GM10847 (cell line): Measurements from ENCODE around the gene DNALI1.

ENCODE experiments used
- POLR2A ChIP-seq: IDR thresholded peaks from 2 replicates; pipeline ENCODE4 v1.6.1; 2011; ENCODE audit not compliant: insufficient read length; ENCODE audit errors: extremely low read depth

Gene DNALI1

DNA sequence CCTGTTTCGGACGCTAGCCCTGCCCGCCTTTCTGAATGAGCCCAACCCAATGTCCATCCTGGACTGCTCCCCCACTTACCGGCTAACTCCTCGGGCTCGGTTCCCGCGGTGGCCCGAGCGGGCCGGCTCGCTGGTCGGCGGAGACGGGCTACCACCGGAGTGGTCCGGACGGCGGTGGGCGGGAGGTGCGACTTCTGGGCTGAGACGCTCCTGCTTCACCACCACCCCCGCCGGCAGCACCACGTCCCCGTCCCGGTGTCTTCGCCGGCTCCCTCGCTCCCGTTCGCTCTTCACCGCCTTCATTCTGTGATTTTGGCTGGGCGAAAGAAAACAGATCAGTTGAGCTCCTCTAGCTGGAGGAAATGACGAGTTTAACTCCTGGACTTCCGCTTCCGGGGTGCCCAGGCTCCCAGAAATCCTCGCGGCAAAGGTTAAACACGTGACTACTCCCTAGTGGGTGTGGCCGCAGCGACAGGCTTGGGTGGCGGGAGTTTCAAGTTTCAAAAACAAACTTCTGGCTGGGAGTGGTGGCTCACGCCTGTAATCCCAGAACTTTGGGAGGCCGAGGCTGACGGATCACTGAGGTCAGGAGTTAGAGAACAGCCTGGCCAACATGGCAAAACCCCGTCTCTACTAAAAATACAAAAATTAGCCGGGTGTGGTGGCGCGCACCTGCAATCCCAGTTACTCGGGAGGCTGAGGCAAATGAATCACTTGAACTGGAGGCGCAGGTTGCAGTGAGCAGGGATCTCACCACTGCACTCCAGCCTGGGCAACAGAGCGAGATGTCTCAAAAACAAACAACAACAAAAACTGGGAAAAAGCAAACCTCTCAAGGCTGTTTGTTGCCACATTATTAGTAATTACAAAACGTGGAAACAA lies 2.6 kb upstream of the DNALI1 start, which contains the start of gene SNIP1:
Gene SNIP1 (minus strand): TSS at position 367 of the 882 bp plus-strand sequence. CDS start 64 bp downstream, at position 303.
- TF ChIP-seq POLR2A = peak; percentile 41

DNA sequence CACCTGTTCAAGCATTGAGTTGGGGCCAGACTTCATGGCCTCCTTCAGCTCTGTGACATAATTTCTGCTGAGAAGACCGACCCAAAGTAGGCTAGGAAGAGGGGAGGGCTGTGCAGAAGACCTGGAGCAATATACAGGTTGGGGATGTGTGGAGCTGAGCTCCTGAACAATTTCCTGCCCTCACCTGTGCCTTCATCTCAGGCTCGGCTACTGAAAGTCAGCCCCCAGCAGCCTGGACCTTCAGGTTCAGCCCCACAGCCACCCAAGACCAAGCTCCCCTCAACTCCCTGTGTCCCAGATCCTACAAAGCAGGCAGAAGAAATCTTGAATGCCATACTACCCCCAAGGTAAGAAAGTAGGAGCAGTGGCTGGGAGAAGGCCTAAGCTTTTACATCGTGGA lies 662 bp downstream of the DNALI1 start:
- TF ChIP-seq POLR2A = no peak

DNA sequence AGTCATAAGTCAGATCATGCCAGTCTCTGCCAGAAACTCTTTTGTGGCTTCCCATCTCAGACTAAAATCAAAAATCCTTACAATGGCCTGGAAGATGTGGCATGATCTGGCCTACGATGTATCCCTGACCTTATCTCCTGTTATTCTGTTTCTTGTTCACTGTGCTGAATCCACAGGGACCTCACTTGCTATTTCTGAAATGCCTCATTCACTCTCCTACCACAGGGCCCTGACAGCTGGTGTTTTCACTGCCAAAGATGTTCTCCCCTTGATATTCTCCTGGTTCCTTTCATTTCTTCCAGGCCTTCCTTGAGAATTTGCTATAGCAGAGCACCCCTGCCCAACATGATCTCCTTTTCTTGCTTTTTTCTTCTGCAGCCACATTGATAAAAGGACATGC lies 1.7 kb downstream of the DNALI1 start:
- no peak for TF ChIP-seq POLR2A

DNA sequence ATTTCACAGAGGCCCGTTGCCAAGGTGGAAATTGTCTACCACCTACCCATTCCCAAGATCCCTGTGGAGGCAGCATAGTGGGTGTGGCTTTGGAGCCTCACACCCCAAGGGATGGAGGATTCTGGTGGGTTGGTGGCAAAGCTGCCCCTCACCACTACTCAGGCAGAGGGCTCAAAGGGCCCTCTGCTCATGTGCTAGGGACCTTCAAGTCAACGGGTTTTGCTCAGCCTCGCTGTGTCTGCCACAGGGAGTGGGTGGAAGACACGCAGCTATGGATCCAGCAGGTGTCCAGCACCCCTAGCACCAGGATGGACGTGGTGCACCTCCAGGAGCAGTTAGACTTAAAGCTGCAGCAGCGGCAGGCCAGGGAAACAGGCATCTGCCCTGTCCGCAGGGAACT lies 2.3 kb downstream of the DNALI1 start:
- no peak for TF ChIP-seq POLR2A

DNA sequence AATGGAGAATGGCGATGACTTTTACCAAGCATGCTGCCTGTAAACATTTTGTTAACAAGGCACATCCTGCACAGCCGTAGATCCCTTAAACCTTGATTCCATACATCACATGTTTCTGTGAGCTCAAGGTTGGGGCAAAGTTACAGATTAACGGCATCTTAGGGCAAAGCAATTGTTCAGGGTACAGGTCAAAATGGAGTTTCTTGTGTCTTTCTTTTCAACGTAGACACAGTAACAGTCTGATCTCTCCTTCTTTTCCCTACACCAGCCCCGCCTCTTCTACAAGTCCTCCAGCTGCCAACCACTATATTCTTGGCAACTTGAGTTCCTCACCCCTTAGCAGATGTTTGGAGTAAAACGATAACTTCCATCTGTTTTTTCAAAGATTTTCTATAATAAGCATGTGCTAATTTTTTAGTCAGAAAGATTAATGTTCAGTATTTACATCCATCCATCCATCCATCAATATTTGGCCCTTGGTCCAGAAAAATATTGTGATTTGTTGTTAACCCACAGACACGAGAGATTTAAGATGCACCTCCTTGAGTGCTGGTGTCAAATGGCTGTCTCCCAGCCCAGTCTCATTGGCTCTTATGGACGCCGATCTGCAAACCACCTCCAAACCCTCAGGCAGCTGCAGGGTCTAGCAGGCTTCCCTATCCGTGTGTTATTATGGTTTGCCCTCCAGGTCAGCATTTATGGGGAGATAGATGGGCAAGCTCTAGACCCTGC lies 3.8 kb downstream of the DNALI1 start:
- TF ChIP-seq POLR2A = no peak

DNA sequence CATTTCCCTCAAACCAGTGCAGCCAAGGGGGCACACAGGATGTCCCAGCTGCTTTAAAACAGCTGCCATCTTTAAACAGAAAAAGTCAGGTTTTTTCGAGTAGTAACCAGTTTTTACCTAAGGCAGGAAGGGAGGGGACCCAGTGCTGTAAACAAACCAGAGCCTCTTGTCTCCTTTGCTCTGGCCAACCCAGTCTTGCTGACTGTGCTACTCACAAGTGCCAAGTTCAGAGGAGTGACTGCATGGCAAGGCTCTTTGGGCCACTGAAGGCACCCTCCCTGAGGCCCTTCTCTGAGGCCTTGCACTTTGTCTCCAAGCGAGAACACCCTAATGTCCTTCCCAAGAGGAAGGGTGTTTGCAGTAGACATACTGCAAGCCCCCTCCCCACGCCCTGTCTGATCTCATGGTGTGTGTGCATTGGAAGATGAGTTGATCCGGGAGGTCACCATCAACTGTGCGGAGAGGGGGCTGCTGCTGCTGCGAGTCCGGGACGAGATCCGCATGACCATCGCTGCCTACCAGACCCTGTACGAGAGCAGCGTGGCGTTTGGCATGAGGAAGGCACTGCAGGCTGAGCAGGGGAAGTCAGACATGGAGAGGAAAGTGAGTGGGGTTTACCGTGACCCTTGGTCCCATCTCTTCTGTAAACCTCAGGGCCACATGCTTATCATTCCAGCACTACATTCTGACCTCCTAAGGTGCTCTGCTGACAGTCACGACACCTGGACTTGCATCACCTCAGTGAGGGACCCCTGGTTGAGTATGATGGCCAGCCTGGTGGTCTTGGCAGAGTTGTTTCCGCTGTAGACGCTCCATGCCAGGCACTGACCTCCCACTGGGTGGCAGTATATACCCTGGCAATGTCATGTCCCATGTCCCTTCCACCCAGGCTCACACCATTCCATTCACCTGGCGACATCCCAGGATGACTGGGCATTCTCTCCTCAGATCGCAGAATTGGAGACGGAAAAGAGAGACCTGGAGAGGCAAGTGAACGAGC lies 4.7 kb downstream of the DNALI1 start:
- TF ChIP-seq POLR2A = no peak

DNA sequence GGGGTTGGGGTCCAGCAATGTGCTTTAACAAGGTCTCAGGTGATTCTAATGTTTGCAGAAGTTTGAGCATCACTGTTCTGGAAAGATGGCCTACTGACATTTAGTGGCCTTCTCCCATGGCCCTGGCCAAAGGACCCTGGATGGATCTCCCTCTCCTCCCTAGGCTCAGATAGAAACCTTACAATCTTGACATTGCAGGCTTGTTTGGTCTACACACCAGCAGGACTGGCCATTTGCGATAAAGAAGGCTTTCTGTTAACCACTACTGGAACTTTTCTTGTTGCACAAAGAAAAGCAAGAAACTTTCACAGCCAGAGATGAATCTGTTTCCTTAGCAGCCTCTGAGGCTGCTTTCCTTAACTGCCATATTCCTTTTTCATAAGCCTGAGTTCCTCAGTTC lies 6.2 kb downstream of the DNALI1 start:
- no peak for TF ChIP-seq POLR2A

DNA sequence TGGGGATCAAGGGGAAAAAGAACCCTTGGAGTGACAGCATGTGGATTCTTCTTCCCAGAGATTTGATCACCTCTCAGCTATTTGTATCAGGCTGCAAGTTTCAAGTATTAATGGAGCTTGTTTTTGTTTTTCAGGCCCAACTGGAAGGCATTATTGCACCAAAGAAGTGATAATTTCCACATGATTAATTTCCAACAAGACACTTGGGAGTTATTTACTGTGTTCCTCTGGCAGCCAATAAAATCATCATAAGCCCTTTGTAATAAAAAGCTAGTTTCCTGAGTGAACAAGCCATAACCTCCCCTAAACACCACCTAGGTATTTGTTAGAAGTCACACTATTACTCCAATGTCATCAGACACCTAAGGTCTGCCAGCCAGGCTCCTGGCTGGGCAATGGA lies 8.2 kb downstream of the DNALI1 start:
- TF ChIP-seq POLR2A = no peak

DNA sequence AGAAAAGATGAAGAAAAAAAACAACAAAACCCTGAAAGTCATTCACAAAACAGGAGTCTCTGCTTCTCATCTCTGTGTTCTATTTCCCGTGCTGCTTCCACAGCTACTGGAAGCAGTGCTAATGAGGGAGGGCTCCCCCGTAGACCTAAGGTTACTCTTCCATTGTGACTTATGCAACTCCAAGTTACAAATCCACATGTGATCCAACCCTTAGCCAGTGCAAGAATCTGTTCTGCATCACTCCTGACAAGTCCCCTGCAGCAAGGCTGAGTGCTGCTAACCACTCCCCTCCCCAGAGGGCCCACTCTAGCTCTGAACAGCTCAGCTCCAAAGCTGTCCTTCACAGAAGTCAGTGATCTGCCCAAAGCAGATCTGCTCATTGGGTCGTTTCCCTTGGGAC lies 10.3 kb downstream of the DNALI1 start:
- no peak for TF ChIP-seq POLR2A

DNA sequence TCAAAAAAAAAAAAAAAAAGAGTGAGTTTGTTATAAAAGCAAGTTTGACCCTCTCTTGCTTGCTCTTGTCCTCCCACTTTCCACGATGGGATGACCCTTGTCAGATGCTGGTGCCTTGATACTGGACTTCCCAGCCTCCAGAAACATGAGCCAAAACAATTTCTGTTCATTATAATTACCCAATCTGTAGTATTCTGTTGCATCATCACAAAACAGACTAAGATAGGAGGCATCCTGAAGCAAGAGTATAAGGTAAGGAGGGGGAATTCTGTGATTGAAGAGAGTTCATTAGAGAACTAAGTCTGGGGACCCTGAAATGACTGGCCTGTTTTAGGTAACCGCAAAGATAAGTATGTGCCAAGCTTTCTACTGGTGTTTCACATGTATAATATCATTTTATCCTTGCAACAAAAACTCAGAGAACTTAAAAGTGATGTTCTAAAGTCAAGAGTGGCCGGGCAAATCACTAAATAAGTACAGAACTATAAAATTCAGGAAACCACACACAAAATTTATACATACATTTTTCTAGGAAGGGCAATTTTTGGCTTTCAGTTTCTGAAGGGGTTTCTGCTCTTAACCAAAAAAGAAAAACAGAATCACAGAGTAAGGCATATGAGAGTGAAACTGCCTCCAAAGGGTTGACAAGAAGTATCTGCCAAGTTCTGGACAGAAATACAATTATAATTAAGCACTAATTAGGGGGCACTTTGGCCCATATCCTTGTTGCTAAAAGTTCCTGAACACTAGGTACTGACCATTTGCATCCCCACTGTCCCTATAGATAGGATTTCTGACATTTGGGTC lies 14.0 kb downstream of the DNALI1 start:
- no peak for TF ChIP-seq POLR2A

DNA sequence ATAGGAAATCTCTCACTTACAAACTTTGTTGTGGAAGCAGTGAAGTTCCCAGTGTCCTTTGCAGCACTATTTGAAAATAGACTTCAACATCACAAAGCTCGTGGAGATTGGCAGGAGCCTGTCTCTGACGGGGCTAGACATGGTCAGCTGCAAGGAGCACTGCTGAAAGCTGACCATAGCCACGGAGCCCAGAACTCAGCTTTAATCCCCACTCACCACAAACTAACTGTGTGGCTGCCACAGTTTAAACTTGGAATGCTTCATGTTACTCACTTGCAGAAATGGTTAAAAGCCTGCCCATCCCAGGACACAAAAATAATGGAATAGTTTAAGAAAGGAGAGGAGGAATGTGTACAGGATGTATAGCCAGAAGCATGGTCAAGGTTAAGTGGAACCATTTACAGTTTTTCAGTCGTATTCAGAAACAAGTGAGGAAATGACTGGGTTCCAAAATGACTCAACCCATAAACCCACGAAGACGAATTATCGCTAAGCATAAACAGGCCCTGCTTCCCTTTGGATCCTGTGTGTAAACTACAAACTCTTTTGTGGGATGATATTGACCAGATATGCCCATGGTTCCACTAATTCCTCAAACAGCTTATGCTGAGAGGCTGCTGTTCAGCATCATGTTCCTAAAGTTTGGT lies 18.2 kb downstream of the DNALI1 start:
- no peak for TF ChIP-seq POLR2A

DNA sequence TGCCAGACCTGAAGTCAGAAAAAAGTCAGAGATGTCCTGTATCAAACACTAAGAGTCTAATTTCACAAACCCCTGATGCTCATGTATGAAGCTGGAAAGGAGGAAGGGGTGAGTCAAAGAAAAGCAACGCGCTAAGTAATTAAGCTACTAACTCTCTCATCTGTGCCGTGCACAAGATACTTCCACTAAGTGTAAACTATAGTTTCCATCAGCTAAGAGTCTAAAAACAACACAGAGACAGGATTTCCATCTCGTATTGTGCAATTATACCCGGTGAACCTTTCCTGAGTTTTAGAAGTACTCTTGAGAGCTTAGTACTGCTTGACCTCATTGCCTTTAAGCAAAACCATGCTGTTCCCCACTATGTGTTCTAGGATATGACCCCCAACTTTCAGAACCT lies 19.0 kb downstream of the DNALI1 start:
- TF ChIP-seq POLR2A = no peak

DNA sequence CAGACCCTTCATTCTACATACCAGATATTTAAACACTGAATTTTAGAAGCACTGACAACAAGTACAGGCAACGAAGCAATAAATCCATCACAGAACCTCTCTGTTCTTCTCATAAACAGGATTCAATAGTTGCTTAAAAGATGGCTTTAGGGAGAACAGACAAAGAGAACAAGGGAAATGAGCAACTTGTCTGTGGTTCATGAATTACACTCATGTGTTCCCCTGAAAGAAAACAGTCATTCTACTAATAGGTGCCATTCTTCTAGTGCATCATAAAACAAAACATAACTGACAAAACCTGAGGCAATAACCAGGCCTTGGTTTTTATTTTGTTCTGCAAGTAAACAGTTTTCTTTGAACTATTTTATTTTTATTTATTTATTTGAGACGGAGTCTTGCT lies 32.2 kb downstream of the DNALI1 start:
- TF ChIP-seq POLR2A = no peak

DNA sequence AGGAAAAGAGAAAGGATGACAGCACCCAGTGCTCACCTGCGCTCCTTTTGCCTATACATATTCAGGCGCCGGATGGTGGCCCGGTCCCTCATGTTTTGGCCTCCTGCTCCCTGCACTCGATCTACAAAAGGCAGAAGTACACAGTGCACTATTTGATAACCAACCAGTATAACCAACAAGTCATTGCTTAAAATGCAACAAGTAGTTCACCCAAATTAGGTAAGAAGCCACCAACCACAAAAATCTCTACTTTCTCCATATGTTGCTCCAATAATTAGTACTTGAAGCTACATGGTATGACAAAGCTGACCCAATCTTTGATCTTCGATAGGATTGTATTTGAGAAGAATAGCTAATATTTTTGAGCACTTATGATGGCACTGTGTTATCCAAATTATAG lies 37.0 kb downstream of the DNALI1 start:
- no peak for TF ChIP-seq POLR2A

DNA sequence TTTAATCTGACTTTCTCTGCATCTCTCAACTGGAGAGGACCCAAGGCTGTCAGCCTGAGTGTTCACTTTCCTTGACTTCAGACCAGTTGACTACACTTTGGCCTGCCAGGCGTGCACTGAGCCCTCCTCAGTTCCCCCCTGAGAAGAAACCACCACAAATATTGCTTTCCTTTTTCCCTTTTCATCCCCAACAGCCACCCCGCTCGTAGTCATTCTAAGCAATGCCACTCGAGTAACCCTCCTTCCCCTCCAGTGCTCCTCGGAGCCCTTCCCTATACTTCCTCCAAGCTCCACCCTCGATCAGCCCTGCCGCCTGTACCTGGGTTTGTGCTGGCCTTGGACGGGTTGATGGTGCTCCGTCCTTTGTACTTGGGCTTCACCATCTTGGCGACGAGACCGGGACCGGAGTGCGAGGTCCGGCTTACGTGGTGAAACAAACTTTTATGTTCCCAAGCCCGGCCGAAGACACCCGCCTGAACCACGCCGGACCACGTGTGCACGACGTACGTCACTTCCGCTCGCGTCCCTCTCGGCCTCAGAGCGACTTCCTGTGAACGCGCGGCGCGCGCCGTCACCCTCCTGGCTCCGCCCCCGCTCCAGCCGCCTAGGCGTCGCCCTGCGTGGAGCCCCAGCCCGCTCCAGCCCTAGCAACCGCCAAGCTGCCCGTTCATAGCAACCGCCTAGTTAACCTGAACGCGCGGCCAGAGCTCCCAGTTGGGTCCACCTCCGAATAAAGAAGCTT lies 38.9 kb downstream of the DNALI1 start, which contains the start of gene GNL2:
Gene GNL2 (minus strand): TSS at position 498 of the 742 bp plus-strand sequence. CDS start 115 bp downstream, at position 383.
- peak; percentile 77 for TF ChIP-seq POLR2A
